K562 (cell line): ENCODE measurements around the gene PARD3B. TPM values are rescaled to one million over a fixed set of nuclear protein-coding genes. Genes with fewer than 3 reads are reported as not detected.
A peak's percentile ranks its signal among the peaks of the same experiment; 100 is the strongest.

Experiments used
- ATAC-seq: fragments of 200-7000 bp; cut with Tn5 transposase; 3 replicates; pipeline ENCODE4 v1.9.1; 2020; ENCODE audit warnings: moderate library complexity
- BruUV-seq: library from RNA; stranded (reverse); fragments of 400-500 nt; replicated peaks from 2 replicates; lab custom pipeline; 2021; lab: Mats Ljungman, UMichigan
- CTCF ChIA-PET: fragments of 300-600 bp; formaldehyde crosslinking; extraction: SDS; loops from one replicate; lab custom pipeline; 2021; ENCODE audit warnings: low intra/inter-chr PET ratio; lab: Yijun Ruan, JAX
- POLR2A ChIA-PET: fragments of 300-600, 350-650 bp; sonication (Branson Sonifier 250); formaldehyde crosslinking; extraction: SDS; loops from one replicate; lab custom pipeline; 2021; ENCODE audit warnings: antibody characterized with exemption, inconsistent platforms; lab: Yijun Ruan, JAX
- DNase-seq, 4 experiments: peaks; one replicate each; pipeline versions ENCODE4 v3.0.0 to v3.0.0-alpha.2; 2011 to 2018; ENCODE audit warnings: low spot score in 3 of 4, mixed read lengths in 3 of 4; ENCODE audit errors: extremely low read depth in 1 of 4
- FAIRE-seq: peaks from 2 replicates; lab custom pipeline; 2011; peaks lifted over from hg19 to GRCh38; lab: Jason Lieb, UNC
- H2AFZ ChIP-seq: 2 replicates; pipeline ENCODE4 v1.6.0; 2011; ENCODE audit warnings: low read depth, low read length, control low read depth, inconsistent platforms
- H3K27ac ChIP-seq: fragments of 200-600 bp; 3 replicates; pipeline ENCODE4 v1.8.0; 2011; ENCODE audit warnings: low read depth, mild to moderate bottlenecking, control low read depth, inconsistent platforms, low read length, moderate library complexity, mixed read lengths; ENCODE audit errors: extremely low read depth
- H3K27me3 ChIP-seq, 2 experiments: fragments of 300-600 bp in 1 of 2; 2 replicates in 1 of 2; 3 replicates in 1 of 2; pipeline versions ENCODE4 v1.6.0 to v1.8.0; 2011; ENCODE audit warnings: inconsistent platforms in 2 of 2, low read length in 2 of 2, mild to moderate bottlenecking in 1 of 2, mixed read lengths in 1 of 2, moderate library complexity in 1 of 2; ENCODE audit not compliant: control insufficient read depth in 2 of 2, insufficient read depth in 2 of 2
- H3K36me3 ChIP-seq: fragments of 300-600 bp; 3 replicates; pipeline ENCODE4 v1.8.0; 2011; ENCODE audit warnings: mild to moderate bottlenecking, low read length, inconsistent platforms; ENCODE audit not compliant: control insufficient read depth, insufficient read depth
- H3K4me1 ChIP-seq, 2 experiments: fragments of 200-600 bp in 1 of 2; replicated peaks in 1 of 2; 2 replicates in 1 of 2; 3 replicates in 1 of 2; pipeline versions ENCODE4 v1.5.1 to v1.8.0; 2011; ENCODE audit warnings: inconsistent platforms in 2 of 2, low read length in 2 of 2, mild to moderate bottlenecking in 1 of 2, mixed read lengths in 1 of 2, moderate library complexity in 1 of 2; ENCODE audit not compliant: control insufficient read depth in 2 of 2, insufficient read depth in 2 of 2
- H3K4me2 ChIP-seq: 2 replicates; pipeline ENCODE4 v1.6.1; 2011; ENCODE audit warnings: low read length, control low read depth, inconsistent platforms, mixed read lengths; ENCODE audit not compliant: insufficient read depth
- H3K4me3 ChIP-seq: fragments of 200-600 bp; sonication (generic), shearing (Covaris generic); 2 replicates; pipeline ENCODE4 v1.5.1; 2016; ENCODE audit warnings: control low read depth, inconsistent platforms
- H3K79me2 ChIP-seq: fragments of 200-600 bp; 3 replicates; pipeline ENCODE4 v1.8.0; 2011; ENCODE audit warnings: low read length, inconsistent platforms; ENCODE audit not compliant: control insufficient read depth, insufficient read depth
- H3K9ac ChIP-seq, 2 experiments: 2 replicates each; pipeline versions ENCODE4 v1.6.0 to v1.6.1; 2011; ENCODE audit warnings: low read depth in 2 of 2, low read length in 2 of 2, control low read depth in 1 of 2, inconsistent platforms in 1 of 2, mild to moderate bottlenecking in 1 of 2, mixed read lengths in 1 of 2; ENCODE audit not compliant: insufficient read depth in 1 of 2
- H3K9me1 ChIP-seq: one replicate; pipeline ENCODE4 v1.6.0; 2011; ENCODE audit warnings: inconsistent platforms, mild to moderate bottlenecking, low read length, moderate library complexity; ENCODE audit not compliant: control insufficient read depth, insufficient read depth
- H3K9me3 ChIP-seq: replicated peaks from 2 replicates; pipeline ENCODE4 v1.5.1; 2011; ENCODE audit warnings: low read depth, low read length, inconsistent platforms; ENCODE audit not compliant: control insufficient read depth, insufficient read depth
- H4K20me1 ChIP-seq: replicated peaks from 2 replicates; pipeline ENCODE4 v1.6.1; 2011; ENCODE audit warnings: low read length, inconsistent platforms, mixed read lengths; ENCODE audit not compliant: control insufficient read depth, insufficient read depth
- CBFA2T3 ChIP-seq: fragments of 450-650 bp; IDR thresholded peaks from 2 replicates; pipeline ENCODE4 v1.6.1; 2017
- CCNT2 ChIP-seq: IDR thresholded peaks from 2 replicates; pipeline ENCODE4 v1.6.1; 2011; ENCODE audit warnings: borderline replicate concordance, low read depth, mild to moderate bottlenecking, moderate library complexity, mixed read lengths, low read length; ENCODE audit not compliant: insufficient read length; ENCODE audit errors: extremely low read depth
- FOSL1 ChIP-seq: fragments of 200-800 bp; sonication (Bioruptor generic); conservative IDR thresholded peaks from 2 replicates; pipeline ENCODE4 v1.6.1; 2016; ENCODE audit warnings: missing genetic modification characterization, missing compliant biosample characterization
- KLF10 ChIP-seq: fragments of 250-450 bp; sonication (Bioruptor Pico); IDR thresholded peaks from 2 replicates; pipeline ENCODE4 v1.6.1; 2021; ENCODE audit warnings: matching md5 sums
- PHF8 ChIP-seq: fragments of 200-600 bp; sonication (generic); IDR thresholded peaks from 2 replicates; pipeline ENCODE4 v1.6.1; 2012; ENCODE audit warnings: mixed run types, mild to moderate bottlenecking, inconsistent platforms, low read length, moderate library complexity, borderline replicate concordance
- PML ChIP-seq: IDR thresholded peaks from 2 replicates; pipeline ENCODE4 v1.6.1; 2012; ENCODE audit warnings: low read length, inconsistent platforms
- POLR2AphosphoS2 ChIP-seq: IDR thresholded peaks from 2 replicates; pipeline ENCODE4 v1.6.1; 2012; ENCODE audit warnings: low read length, improper control_type of control experiment
- SMARCE1 ChIP-seq: fragments of 450-650 bp; IDR thresholded peaks from 2 replicates; pipeline ENCODE4 v1.7.1; 2016; ENCODE audit warnings: mild to moderate bottlenecking
- TCF3 ChIP-seq: sonication (generic); formaldehyde crosslinking; IDR thresholded peaks from 2 replicates; pipeline ENCODE4 v1.4.0; 2020; ENCODE audit warnings: mild to moderate bottlenecking, missing genetic modification reagents
- TEAD2 ChIP-seq: fragments of 450-650 bp; IDR thresholded peaks from 2 replicates; pipeline ENCODE4 v1.6.1; 2016; ENCODE audit warnings: missing genetic modification characterization, control low read depth, missing compliant biosample characterization
- TEAD4 ChIP-seq, 2 experiments: sonication (generic) in 1 of 2; formaldehyde crosslinking in 1 of 2; IDR thresholded peaks; 2 replicates each; pipeline versions ENCODE4 v1.6.1 to v1.8.0; 2012 to 2022; ENCODE audit warnings: borderline replicate concordance in 1 of 2, inconsistent platforms in 1 of 2, low read length in 1 of 2, mild to moderate bottlenecking in 1 of 2, missing genetic modification reagents in 1 of 2
- WGBS: fragments of 100-300 bp; shearing (Covaris generic); methylation state at CpG from one replicate; pipeline ENCODE4 v1.1.6; 2016; ENCODE audit warnings: low coverage, mixed read lengths; ENCODE audit not compliant: insufficient coverage; ENCODE audit errors: missing lambda C conversion rate; 5-methylcytosine and 5-hydroxymethylcytosine counted together
- in situ Hi-C: fragments of 300-500 bp; cut with MboI; formaldehyde crosslinking; loops from 4 replicates; pipeline ENCODE4 v1.15.0; 2018; ENCODE audit warnings: inconsistent platforms, mixed read lengths
- intact Hi-C: fragments of 100-400 bp; cut with micrococcal nuclease; formaldehyde crosslinking; loops from 2 replicates; pipeline ENCODE4 v1.14.2; 2022
- polyA plus RNA-seq, 8 experiments: library from polyadenylated mRNA; depleted of rRNA in 4 of 8; stranded (reverse) in 5 of 8; unstranded in 3 of 8; fragments of >200 nt; fragmentation: Nextera tagmentation in 2 of 8; fragmentation: Illumina TruSeq in 1 of 8; extraction: Ambion mirVana in 2 of 8; extraction: Trizol in 1 of 8; gene quantifications; 2 replicates each; pipeline versions ENCODE4 v1.2.1 to v1.2.3, GENCODE V29; 2011 to 2014; ENCODE audit warnings: inconsistent platforms in 1 of 8, missing spikeins in 1 of 8
- total RNA-seq, 7 experiments: library from RNA; depleted of rRNA in 6 of 7; stranded (reverse); fragments of >200 nt in 6 of 7; fragmentation: Illumina TruSeq in 2 of 7; extraction: Trizol in 2 of 7; gene quantifications; 2 replicates each; pipeline versions ENCODE4 v1.2.1 to v1.2.3, GENCODE V29; 2011 to 2021; ENCODE audit warnings: low replicate concordance in 1 of 7
- TF ChIP-seq, protein P1 (sequence below): fragments of 200-600 bp; sonication (generic); IDR thresholded peaks from one replicate; pipeline ENCODE4 v1.6.1; 2012; ENCODE audit warnings: mild to moderate bottlenecking, low read depth, low read length, inconsistent platforms

Gene PARD3B
- total and polyA plus RNA-seq, 9 of the 15 experiments (the other 6 are each of a cell fraction or from before 2014, with no cell fraction given): 0.15 to 3.0 (median 1.1) TPM

DNA sequence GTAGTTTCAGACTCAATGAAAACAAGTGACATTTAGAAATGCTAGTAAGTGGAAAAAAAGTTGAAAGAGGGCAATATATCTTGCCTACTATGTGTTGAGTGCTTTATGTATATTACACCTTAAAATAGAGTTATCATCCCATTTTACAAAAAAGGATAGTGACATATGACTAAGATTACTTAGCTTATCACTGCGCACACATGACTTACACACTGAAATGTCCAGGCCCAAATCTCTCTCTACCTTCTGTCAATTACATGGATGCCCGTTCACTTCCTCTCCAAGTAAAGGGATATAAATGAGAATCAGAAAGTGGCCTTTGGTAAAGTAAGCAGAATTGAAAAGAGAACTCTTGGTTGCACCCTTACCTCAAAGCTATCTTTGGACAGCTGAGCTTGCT, 3.6 kb upstream of the PARD3B start:
- in situ Hi-C loops: no loop called here
- no peaks in the 10 kb centered on the region for H3K36me3 ChIP-seq
- no peak overlapping the region for H3K9ac ChIP-seq
- FAIRE-seq: no peak
- 0% methylated on average over 2 of the region's 2 CpGs for WGBS
- CTCF ChIA-PET: no interaction called here
- no peaks in the 10 kb centered on the region for H4K20me1 ChIP-seq
- no peak overlapping the region; the same call in 2 of the 3 replicates for H3K27ac ChIP-seq
- peak in 2 of 4 experiments; percentile 17 to 36 for DNase-seq
- no TSS peak for BruUV-seq
- intact Hi-C loops: loop anchor here (10.0 kb wide), 1 partner anchor 187 kb away; no protein-coding TSS in a partner anchor
- H3K4me1 ChIP-seq: peaks cover 16 to 18% of the 10 kb centered on the region in 2 experiments; a peak in 4 of 5 replicates
- ATAC-seq: peak; percentile 10; the same call in 1 of the 3 replicates
- no peak overlapping the region for H3K4me3 ChIP-seq
- H3K9me1 ChIP-seq: no peaks in the 10 kb centered on the region
- no peaks in the 10 kb centered on the region for H3K79me2 ChIP-seq
- H3K27me3 ChIP-seq: no peaks in the 10 kb centered on the region
- H3K4me2 ChIP-seq: no peak overlapping the region
- H3K9me3 ChIP-seq: no peaks in the 10 kb centered on the region
- peak overlapping the region; percentile 44; the same call in 1 of the 2 replicates for H2AFZ ChIP-seq
- POLR2A ChIA-PET: no interaction called here
- TF ChIP-seq CBFA2T3: peak; percentile 84
- peak; percentile 88 for TF ChIP-seq TEAD4 (IDR thresholded peaks at IDR 0.05; ENCODE audit: low read length)
- TF ChIP-seq TEAD4 (CRISPR knock-in tag; IDR thresholded peaks at IDR 0.05; ENCODE audit: borderline replicate concordance): no peak
- TF ChIP-seq KLF10 (CRISPR knock-in tag): no peak
- no peak for TF ChIP-seq PHF8
- TF ChIP-seq TCF3 (CRISPR knock-in tag): peak; percentile 69
- TF ChIP-seq, protein P1, sequence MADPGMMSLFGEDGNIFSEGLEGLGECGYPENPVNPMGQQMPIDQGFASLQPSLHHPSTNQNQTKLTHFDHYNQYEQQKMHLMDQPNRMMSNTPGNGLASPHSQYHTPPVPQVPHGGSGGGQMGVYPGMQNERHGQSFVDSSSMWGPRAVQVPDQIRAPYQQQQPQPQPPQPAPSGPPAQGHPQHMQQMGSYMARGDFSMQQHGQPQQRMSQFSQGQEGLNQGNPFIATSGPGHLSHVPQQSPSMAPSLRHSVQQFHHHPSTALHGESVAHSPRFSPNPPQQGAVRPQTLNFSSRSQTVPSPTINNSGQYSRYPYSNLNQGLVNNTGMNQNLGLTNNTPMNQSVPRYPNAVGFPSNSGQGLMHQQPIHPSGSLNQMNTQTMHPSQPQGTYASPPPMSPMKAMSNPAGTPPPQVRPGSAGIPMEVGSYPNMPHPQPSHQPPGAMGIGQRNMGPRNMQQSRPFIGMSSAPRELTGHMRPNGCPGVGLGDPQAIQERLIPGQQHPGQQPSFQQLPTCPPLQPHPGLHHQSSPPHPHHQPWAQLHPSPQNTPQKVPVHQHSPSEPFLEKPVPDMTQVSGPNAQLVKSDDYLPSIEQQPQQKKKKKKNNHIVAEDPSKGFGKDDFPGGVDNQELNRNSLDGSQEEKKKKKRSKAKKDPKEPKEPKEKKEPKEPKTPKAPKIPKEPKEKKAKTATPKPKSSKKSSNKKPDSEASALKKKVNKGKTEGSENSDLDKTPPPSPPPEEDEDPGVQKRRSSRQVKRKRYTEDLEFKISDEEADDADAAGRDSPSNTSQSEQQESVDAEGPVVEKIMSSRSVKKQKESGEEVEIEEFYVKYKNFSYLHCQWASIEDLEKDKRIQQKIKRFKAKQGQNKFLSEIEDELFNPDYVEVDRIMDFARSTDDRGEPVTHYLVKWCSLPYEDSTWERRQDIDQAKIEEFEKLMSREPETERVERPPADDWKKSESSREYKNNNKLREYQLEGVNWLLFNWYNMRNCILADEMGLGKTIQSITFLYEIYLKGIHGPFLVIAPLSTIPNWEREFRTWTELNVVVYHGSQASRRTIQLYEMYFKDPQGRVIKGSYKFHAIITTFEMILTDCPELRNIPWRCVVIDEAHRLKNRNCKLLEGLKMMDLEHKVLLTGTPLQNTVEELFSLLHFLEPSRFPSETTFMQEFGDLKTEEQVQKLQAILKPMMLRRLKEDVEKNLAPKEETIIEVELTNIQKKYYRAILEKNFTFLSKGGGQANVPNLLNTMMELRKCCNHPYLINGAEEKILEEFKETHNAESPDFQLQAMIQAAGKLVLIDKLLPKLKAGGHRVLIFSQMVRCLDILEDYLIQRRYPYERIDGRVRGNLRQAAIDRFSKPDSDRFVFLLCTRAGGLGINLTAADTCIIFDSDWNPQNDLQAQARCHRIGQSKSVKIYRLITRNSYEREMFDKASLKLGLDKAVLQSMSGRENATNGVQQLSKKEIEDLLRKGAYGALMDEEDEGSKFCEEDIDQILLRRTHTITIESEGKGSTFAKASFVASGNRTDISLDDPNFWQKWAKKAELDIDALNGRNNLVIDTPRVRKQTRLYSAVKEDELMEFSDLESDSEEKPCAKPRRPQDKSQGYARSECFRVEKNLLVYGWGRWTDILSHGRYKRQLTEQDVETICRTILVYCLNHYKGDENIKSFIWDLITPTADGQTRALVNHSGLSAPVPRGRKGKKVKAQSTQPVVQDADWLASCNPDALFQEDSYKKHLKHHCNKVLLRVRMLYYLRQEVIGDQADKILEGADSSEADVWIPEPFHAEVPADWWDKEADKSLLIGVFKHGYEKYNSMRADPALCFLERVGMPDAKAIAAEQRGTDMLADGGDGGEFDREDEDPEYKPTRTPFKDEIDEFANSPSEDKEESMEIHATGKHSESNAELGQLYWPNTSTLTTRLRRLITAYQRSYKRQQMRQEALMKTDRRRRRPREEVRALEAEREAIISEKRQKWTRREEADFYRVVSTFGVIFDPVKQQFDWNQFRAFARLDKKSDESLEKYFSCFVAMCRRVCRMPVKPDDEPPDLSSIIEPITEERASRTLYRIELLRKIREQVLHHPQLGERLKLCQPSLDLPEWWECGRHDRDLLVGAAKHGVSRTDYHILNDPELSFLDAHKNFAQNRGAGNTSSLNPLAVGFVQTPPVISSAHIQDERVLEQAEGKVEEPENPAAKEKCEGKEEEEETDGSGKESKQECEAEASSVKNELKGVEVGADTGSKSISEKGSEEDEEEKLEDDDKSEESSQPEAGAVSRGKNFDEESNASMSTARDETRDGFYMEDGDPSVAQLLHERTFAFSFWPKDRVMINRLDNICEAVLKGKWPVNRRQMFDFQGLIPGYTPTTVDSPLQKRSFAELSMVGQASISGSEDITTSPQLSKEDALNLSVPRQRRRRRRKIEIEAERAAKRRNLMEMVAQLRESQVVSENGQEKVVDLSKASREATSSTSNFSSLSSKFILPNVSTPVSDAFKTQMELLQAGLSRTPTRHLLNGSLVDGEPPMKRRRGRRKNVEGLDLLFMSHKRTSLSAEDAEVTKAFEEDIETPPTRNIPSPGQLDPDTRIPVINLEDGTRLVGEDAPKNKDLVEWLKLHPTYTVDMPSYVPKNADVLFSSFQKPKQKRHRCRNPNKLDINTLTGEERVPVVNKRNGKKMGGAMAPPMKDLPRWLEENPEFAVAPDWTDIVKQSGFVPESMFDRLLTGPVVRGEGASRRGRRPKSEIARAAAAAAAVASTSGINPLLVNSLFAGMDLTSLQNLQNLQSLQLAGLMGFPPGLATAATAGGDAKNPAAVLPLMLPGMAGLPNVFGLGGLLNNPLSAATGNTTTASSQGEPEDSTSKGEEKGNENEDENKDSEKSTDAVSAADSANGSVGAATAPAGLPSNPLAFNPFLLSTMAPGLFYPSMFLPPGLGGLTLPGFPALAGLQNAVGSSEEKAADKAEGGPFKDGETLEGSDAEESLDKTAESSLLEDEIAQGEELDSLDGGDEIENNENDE: no peak
- no peak for TF ChIP-seq TEAD2 (tag)
- TF ChIP-seq PML: peak; percentile 51; the same call in 1 of the 2 replicates
- TF ChIP-seq CCNT2: peak; percentile 39
- no peak for TF ChIP-seq POLR2AphosphoS2
- TF ChIP-seq SMARCE1: peak; percentile 55; the same call in 1 of the 2 replicates
- TF ChIP-seq FOSL1 (tag): peak; percentile 67
